Head of caudate nucleus (tissue), 42 donors: ENCODE measurements around the gene LEFTY1.
A peak's percentile ranks its signal among the peaks of the same experiment; 100 is the strongest.
"Not testable (repeated sequence)": the region's sequence is repeated elsewhere in the genome, so short reads cannot be mapped to it uniquely, and the experiment has no call there.

ENCODE experiments used
- DNase-seq, 42 donors: peaks; one replicate each; pipeline versions ENCODE4 v3.0.0 to v3.0.0-alpha.2; 2020 to 2021; ENCODE audit warnings: mixed read lengths in 7 of 42
- intact Hi-C: fragments of 100-400 bp; cut with DNase I; formaldehyde crosslinking; loops from one replicate; pipeline ENCODE4 v1.15.0; 2022

LEFTY1 gene

DNA sequence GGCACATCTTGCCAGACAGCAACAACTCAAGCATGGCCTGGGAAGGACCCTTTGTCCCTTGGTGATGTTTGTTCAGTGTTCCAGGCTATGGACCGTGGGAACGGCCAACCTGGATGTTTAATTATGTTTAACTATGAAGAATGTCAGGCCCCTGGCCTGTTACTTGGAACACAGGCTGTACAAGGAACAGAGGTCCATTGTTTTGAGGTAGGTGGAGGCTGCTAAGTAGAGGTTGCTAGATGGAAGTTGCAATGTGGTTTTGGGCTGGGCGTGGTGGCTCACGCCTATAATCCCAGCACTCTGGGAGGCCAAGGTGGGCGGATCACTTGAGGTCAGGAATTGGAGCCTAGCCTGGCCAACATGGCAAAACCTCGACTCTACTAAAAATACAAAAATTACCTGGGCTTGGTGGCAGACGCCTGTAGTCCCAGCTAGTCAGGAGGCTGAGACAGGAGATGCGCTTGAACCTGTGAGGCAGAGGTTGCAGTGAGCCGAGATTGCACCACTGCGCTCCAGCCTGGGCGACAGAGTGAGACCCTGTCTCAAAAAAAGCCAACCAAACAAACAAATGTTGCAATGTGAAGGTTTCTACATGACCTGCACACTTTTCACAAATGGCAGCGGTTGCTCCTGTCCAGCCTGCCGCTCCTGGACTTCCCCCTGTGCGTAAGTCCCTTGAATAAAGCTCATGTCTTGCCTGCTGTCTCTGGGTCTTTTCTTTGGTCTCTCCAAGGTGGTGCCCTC, 2.5 kb upstream of the LEFTY1 start:
- no peak for DNase-seq

DNA sequence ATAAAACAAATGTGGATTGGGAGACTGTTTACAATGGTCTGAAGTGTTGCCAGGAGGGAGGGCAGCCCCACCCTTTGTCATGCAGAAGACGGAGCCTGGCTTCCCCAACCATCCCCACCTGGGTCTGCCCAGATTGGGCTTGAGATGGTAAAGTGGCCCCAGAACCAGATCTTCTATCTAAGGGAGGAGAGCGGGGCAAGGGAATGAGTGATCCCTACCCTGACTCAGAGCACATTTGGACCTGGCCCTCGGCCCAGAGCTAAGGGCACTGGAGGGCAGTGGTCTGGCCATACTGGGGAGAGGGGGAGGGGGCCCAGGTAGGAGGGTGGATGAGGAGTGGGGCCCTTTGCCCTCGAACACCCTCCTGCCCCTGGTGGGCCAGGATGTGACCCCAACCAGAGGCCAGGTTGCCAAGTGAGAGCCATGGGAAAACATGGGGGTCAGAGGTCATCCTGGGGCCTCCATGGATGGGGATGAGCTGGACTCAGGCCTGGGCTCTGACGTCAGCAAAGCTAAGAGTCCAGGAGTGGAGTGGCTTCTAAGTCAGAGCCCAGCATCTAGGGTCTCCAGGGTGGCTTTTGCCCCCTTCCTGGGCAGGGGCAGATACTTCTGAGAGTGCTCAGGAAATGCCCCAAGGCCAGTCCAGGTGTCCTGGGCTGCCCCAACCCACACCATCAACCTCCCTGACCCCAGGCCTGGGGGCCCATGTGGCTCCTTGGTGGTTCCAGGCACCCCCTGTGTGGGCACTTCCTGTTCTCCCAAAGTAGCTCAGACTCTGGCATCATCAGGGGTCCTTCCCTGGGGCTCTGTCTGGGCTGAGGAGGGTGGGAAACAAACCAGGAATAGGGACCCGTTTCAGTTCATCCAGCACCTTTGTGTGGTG, 1.6 kb upstream of the LEFTY1 start:
- intact Hi-C loops = no loop called here
- DNase-seq = no peak

More for the DNA sequence above, 2.5 kb upstream of the LEFTY1 start:
- intact Hi-C loops = no loop called here

DNA sequence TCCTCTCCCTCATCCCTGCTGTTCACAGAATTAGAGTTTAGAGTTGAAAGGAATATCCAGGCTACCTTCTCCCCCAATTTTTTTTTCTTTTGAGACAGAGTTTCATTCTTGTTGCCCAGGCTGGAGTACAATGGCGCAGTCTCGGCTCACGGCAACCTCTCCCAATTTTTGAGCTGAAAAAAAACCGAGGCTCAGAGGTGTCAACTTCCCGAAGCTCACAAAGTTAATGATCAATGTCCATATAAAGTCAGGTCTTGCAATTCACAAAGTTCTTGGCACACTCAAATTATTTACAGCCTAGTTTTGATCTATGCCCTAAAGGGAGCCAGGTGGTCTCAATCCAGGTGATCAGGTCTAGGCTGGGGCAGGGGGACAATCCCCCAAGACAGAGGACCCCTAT, 797 bp upstream of the LEFTY1 start:
- DNase-seq = no peak
- intact Hi-C loops = no loop called here

DNA sequence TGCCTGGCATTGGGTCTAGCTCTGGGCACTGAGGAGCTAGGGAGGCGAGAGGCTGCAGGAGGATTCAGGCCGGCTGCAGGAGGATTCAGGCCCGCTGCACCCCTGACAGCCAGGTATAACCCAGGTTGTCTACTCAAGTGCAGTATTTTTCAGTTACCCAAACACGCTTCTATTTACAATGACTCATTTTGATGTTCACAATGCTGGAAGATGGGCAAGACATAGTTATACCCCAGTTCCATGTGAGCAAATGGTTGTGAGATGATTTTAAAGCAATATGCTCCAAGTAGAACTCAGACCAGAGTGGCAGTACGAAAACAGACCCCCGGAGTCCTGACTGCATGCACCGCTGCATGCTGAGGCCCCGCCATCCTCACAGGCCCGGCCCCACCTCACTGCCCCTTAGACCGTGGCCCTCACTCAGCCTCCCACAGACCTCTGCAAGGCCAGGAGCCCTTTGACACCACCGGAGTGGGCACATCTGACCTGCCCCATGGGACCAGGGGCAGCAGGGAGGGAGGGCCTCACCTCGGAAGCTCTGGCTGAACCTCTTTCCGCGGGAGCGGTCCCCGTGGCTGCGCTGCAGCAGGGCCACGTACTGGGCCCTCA, 553 bp downstream of the LEFTY1 start:
- DNase-seq = no peak
- intact Hi-C loops = no loop called here

DNA sequence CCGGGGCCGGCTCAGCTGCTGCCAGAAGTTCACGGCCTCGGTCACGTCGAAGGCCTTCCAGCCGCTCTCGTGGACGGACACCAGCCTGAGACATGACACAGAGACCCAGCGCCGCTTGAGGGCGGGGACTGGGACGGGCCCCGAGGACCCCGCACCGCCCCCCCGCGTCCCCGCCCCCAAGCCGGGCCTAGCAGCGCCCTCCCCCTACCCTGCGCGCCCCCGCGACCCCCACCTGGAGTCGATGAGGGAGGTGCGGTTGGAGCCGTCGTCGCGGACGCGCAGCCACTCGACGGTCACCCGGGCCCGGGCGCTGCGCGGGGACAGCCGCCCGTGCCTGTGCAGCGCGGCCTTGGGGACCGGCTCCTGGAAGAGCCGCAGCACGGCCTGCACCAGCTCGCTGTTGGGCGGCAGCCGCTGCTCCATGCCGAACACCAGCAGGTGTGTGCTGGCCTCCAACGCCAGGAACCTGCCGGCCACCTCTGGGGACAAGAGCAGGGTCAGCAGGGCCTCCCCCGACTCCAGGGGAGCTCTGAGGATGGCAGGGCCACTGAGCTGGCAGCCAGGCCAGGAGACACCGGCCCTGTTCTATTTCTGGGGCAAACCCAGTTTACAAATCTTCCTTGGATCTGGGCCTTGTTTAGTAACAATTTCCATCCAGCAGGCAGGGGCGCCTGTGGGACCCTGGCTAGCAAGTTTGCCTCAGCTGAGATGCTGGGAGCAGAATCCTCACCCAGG, 1.2 kb downstream of the LEFTY1 start:
- DNase-seq, intact Hi-C loops: not testable (repeated sequence)

DNA sequence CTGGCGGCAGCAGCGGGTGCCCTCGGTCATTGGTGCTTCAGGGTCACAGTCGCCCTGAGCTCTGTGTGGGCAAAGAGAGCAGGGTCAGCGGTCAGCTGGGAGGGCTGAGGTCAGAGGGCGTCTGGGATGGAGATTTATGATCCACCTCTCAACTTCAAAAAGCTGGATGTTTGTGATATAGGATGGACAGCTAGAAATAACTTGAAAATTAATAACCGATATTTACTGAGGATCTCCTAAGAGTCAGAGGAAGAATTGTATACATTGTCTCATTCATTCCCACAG, 2.0 kb downstream of the LEFTY1 start:
- DNase-seq = no peak
- intact Hi-C loops = no loop called here

DNA sequence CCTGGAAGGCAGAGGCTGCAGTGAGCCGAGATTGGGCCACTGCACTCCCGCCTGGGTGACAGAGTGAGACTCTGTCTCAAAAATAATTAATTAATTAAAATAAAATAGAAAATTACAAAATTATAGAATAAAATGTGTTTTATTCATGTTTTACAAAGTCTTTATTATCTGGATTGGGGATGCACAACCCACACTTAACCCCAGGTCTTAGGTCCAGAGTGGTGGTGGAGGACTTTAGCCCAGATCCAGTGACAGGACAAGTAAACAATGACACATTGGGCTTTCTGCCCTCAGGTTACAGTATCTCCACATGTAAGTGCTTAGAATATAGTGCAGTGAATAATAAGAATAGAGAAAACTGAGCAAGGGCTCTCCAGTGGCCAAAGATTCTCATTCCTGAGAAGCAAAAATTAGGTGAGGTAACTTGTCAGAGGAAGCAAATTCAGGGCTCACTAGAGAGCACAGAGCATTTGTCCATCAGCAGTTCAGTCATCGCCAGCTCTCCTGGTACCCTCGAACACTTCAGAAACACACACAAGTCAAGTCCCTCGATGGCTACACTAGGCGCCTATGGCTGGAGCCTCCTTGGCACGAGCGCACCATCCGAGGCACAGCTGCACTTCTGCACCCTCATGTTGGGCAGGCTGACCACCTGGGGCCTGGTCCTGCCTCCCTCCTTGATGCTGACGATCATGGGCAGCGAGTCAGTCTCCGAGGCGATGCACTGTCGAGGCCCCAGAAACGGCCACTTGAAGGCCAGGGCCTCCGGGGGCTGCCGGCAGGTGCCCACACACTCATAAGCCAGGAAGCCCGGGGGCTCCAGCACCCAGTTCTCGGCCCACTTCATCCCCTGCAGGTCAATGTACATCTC, 2.6 kb downstream of the LEFTY1 start:
- intact Hi-C loops = no loop called here
- DNase-seq = no peak

DNA sequence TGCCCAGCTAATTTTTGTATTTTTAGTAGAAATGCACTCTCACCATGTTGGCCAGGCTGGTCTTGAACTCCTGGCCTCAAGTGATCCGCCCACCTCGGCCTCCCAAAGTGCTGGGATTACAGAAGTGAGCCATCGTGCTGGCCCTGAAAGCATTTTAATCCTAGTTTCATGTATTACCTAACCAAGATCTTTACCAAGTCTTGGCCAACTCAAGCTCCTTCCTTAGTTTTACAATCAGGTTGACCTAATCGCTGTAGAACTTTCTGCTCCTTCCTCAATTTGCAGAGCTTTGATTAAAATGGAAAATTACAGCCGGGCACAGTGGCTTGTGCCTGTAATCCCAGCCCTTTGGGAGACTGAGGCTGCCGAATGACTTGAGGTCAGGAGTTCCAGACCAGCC, 3.6 kb downstream of the LEFTY1 start:
- no peak for DNase-seq
- intact Hi-C loops = no loop called here

DNA sequence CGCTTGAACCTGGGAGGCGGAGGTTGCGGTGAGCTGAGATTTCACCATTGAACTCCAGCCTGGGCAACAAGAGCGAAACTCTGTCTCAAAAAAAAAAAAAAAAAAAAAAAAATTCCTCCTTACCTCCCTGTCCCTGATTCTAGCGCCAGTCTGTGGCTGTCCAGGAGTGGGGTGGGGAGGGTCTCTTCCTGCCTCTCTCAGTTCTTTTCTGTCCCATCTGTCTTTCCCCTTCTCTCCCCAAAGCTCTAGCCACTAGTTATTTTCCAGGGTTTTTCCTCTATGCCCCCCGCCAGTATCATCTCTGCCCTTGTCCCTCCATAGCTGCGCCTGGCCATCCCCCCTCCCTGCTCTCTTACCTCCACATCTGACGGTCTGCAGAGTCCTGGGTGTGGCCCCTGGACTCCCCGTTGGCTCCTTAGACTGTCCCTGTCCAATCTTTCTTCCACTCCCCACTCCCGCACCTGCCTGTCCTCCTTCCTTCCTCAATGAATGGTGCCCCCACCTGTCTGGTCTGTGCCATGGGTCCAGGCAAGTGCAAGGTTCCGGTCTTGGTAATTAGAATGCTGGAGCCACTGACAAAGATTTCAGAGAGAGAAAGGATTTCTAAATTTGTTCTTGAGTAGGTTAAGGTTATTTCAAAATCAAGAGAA, 5.2 kb downstream of the LEFTY1 start:
- intact Hi-C loops = no loop called here
- no peak for DNase-seq

DNA sequence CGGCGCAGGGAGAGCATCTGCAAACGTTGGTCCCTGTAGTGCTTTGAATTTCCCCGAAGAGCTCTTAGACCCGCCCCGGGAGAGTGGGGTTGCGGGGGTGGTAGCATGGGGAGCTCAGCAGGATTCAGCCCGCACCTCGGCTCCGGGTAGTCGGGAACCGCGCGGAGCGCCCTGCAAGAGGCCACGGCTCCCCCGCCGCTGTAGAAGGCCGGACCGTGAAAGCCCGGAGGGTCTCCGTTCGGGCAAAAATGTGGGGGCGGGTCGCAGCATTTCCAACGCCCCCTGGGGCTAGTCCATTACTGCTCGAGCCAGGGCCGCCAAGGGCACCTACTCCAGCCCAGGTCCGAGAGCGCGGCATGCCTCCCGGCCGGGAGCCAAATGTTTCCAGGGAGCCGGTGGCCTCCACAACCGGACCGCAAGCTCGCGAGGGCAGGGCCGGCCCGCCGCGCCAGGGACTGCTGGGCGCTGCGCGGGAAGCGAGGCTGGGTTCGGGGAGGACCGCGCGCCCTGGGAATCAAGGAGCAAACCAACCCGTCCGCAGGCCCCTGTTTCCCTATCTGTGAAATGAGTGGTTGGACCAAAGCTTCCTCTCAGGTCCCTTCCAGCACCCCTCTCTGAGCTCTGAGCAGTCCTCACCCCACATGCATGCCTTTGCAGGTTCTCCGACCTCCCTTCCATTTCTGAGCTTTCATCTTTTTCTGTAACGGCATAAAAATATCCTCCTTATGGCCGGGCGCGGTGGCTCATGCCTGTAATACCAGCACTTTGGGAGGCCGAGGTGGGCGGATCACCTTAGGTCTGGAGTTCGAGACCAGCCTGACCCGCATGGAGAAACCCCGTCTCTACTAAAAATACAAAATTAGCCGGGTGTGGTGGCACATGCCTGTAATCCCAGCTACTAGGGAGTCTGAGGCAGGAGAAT, 6.0 kb downstream of the LEFTY1 start:
- DNase-seq = peak in 41 of 42 donors; percentile 21 to 77 (median 58)
- intact Hi-C loops = no loop called here

DNA sequence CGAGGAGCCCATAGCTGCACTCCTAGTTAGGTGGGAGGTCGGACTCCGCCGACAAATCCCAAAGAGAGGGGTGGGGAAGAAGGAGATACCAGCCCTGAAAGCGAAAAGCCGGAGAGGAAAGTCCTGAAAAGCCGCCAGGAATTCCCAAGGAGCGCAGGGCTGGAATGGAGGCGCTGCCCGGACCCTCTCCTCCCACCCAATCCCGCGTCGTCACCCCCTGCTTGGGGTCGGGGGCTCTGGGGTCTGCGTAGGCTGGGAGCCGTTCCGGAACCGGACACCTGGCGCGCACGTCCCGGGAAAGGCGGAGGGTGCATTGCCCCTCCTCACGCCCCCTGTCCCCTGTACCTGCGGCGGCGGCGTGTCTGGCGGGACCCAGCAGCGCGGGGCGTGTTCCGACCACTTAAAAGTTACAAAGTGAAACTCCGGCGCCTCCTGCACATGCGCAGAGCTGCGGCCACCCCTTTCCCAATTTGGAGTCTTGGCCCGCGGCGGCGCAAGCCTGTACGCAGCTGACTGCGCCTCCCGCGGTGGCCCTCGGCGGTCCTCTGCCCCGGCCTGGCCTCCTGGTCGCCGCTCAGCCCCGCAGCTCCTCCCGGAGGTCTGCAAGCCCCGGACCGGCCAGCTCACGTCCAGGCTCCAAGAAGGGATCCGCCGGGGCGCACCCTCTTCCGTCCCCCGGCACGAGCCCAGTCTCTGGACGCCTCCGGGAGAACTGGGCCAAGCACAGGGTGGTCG, 6.8 kb downstream of the LEFTY1 start, which contains the start of gene TMEM63A:
Gene TMEM63A (minus strand): TSS at position 422 of the 735 bp plus-strand sequence. CDS start 4,800 bp downstream, outside the sequence.
- intact Hi-C loops = no loop called here
- peak; percentile 77 to 95 (median 88) for DNase-seq

DNA sequence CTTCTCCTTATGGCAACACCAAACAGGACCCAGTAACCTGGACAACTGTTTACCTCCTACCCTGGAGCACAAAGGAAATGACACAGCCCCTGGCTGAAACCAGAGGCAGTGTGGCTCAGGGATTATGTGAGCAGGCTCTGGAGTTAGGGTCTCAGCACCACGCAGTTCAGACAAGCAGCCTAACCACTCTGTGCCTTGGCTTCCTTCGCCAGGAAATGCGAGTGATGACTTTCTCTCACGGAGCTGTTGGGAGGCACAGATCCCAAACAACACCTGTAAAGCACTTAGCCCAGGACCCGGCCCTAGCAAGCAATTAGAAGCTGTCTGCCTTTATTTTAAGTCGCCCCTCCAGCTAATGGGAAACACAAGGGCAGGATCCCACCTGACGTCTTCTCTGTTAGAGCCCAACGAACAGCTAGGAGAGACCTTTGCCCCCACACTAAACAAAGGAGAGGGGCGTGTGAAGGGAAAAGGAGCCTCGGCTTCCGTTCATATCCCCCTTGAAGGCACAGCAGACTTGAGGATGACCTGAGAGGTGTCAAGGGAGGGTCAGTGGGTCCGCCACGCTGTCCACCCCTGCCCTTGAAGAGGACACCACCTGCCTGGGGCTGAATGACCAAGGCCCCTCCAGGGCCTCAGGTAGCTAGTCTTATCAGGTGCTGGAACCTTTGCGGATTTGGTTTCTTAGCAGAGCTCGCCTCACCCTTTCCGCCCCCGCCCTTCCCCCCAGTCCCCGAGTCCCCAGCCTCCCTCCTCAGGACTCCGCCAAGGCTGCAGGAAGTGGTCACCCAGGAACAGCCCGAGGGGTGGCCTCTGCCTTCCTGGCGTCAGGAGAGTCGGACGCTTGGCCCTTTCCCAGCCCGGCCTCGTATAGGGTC, 7.6 kb downstream of the LEFTY1 start:
- DNase-seq = peak in 14 of 42 donors; percentile 7 to 63 (median 40)
- intact Hi-C loops = no loop called here

DNA sequence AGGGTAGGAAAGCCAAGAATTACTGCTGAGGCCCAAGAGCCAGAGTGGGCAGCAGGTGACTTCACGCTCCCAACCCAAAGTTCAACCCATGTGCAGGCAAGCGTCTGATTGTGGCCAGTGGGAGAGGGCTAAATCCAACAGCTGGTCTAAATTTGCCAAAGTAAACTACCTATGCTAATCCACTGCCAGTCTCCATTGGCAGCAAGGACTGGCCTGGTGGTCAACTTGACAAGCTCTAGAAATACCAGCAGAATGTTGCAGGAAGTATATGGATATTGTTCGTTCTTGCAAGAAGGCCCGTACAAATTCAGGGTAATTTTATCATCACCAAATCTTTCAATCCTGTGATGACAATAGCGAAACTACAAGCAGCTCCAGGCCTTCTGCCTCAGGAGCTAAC, 8.3 kb downstream of the LEFTY1 start:
- intact Hi-C loops = no loop called here

DNA sequence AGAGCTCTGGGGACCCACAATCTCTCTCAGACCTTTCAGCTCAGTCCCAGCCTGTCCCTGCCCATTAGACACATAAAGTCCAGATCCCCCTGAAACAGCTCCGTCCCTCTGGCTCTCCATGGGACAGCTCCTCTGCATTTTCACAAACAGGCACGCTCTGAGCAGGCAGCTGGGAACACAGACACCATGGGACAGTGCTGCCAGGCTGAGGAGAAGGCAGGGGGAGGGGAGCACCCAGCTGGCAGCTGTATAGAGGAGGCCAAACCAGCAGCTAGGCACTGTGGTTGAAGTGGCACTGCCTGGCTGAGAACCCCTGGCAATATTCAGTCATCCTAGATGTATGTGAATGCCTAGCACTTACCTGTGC, 8.7 kb downstream of the LEFTY1 start:
- DNase-seq = peak; percentile 61 to 91 (median 82)
- intact Hi-C loops = no loop called here

More for the DNA sequence above, 8.3 kb downstream of the LEFTY1 start:
- DNase-seq = no peak
